NB4 (cell line): ENCODE measurements around the gene FZD10.

Experiments
- DNase-seq: peaks from one replicate; pipeline ENCODE4 v3.0.0; 2010; ENCODE audit warnings: low read depth
- H3K4me3 ChIP-seq: one replicate; pipeline ENCODE4 v1.5.1; 2011; ENCODE audit warnings: mild to moderate bottlenecking, low read depth, low read length, moderate library complexity
- CTCF ChIP-seq: IDR thresholded peaks from one replicate; pipeline ENCODE4 v1.5.1; 2012; ENCODE audit warnings: low read depth, low read length
- MAX ChIP-seq: IDR thresholded peaks from 2 replicates; pipeline ENCODE4 v1.6.1; 2011; ENCODE audit warnings: low read depth, low read length
- MYC ChIP-seq: IDR thresholded peaks from 2 replicates; pipeline ENCODE4 v1.6.1; 2011; ENCODE audit warnings: low read depth, low read length
- POLR2A ChIP-seq: IDR thresholded peaks from 2 replicates; pipeline ENCODE4 v1.6.1; 2011; ENCODE audit warnings: mild to moderate bottlenecking; ENCODE audit not compliant: insufficient read length; ENCODE audit errors: extremely low read depth

Gene FZD10

DNA sequence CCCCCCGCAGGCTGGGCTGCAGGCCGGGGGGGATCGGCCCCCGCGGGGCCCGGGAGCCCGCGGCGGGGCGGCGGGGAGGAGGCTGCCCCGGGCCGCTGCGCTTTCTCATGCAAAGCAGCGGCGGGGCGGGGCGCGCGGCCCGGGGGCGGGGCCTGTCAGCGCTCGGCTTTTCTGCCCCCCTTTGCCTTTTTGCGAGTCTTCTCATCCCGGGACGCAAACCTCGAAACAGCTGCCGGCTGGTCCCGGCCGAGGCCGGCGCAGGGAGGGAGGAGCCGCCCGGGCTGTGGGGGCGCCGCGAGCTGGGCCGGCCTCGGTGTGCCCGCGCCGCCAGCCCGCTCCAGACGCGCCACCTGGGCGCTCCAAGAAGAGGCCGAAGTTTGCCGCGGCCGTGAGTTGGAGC lies at the start of gene FZD10:
FZD10 (plus strand) TSS at position 198 of the 400 bp plus-strand sequence. CDS start 479 bp downstream, outside the sequence.
- H3K4me3 ChIP-seq = no peak within 1 kb of the TSS
- TF ChIP-seq MYC (no peak), MAX (no peak), CTCF (no peak), POLR2A (no peak)
- DNase-seq = no peak

GRCh38 chr12:130114952-130115351 lies 47.3 kb upstream of the FZD10 start:
- H3K4me3 ChIP-seq = no peak overlapping the region
- DNase-seq = no peak
- no peak for TF ChIP-seq MYC
- no peak for TF ChIP-seq CTCF
- TF ChIP-seq MAX = no peak
- no peak for TF ChIP-seq POLR2A

DNA sequence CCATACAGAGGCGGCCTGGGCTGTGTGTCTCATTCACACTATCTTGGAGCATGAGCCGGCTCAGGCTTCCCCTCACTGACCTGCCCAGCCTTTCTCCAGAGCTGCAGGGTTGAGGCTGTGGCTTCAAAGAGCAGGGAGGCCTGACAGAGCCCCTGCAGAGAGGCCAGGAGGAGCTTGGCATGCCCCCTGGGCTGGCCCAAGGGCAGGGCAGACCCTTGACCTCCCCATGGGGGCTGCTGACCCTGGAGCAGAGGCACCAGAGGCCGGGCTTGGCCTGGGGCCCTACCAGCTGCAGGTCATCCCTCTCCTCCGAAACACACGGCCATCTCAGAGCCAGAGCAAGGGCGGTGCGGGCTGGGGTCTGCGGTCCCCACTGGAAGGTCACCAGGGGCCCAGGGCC lies 46.6 kb upstream of the FZD10 start:
- TF ChIP-seq MYC (no peak), POLR2A (no peak), CTCF (no peak), MAX (no peak)
- DNase-seq = no peak
- H3K4me3 ChIP-seq = no peak overlapping the region

- no peak for DNase-seq
- no peak for TF ChIP-seq CTCF
- TF ChIP-seq MYC = no peak
- no peak for TF ChIP-seq POLR2A
- TF ChIP-seq MAX = no peak
- H3K4me3 ChIP-seq = no peak overlapping the region
Measured at GRCh38 chr12:130116791-130117190, 45.5 kb upstream of the FZD10 start.

GRCh38 chr12:130117233-130117632 lies 45.0 kb upstream of the FZD10 start:
- DNase-seq = no peak
- H3K4me3 ChIP-seq = no peak overlapping the region
- TF ChIP-seq MYC (no peak), POLR2A (no peak), MAX (no peak), CTCF (no peak)

- H3K4me3 ChIP-seq = no peak overlapping the region
- TF ChIP-seq MYC (no peak), CTCF (no peak), POLR2A (no peak), MAX (no peak)
- no peak for DNase-seq
Measured at GRCh38 chr12:130117701-130118100, 44.6 kb upstream of the FZD10 start.
